Stimulated activated CD8-positive, alpha-beta memory T cell treated with anti-CD3 and anti-CD28 coated beads, Interleukin-7, amount 100 ng/mL, for 24 hours (primary cell): ENCODE measurements around the gene SNX7.

Experiments
- DNase-seq: peaks from one replicate; pipeline ENCODE4 v3.0.0-alpha.2; 2020; ENCODE audit warnings: low read depth

Gene SNX7

GRCh38 chr1:98697781-98698180, 36.3 kb downstream of the SNX7 start:
- no peak for DNase-seq

- DNase-seq = no peak
Observed at GRCh38 chr1:98698625-98699024, 37.1 kb downstream of the SNX7 start.

DNA sequence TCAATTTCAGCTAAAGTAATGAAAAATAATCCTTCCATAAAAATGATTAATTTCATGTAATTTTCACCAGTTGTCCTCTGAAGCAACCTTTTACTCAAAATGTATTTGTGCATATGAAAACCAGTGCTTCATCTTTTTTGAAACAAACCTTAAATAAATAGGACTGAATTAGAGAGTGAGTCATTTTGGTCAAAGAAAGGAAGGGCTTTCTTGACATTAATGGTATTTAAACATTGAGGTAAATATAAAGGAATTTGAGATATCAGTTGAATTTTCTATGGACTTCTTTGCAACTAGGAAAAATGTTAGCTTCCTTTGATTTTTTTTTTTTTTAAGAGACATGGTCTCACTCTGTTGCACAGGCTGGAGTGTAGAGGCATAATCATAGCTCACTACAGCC, 38.7 kb downstream of the SNX7 start:
- no peak for DNase-seq

GRCh38 chr1:98702976-98703375, 41.5 kb downstream of the SNX7 start:
- no peak for DNase-seq

DNA sequence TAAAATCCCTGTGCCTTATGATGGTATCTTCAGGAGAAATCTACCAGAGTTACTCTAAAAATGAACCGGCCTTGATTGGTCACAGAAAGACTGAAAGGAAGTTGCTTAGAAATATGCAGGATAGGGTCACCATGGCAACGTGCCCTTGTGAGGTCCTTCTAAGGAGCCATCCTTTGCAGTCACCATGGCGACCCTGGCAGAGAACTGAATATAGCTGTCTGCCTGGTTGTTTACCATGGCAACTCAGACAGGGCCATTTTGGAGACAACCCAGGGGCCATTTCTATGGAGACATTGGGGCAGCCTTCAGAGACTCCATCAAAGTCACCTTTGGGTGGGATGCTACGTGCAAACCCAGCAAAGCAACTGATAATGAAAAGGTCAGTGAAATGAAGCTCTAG, 43.0 kb downstream of the SNX7 start:
- no peak for DNase-seq

DNA sequence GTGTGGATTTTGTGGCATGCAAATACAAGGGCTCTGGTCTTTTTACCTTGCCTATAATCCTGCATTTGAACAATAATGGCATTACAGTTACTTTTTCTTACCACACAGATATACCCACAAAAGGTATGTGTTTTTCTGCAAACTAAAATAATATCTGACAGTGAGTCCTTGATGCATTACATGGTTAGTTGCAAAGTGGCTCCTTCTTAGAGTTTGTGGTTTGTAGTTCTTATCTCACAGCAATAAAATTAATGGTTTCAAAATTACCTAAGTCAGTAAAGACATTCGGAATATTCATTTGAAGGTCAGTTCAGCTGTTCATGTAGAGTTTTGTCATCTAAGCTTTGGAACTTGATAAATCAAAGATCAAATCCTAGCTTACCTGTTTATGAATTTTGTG, 43.5 kb downstream of the SNX7 start:
- no peak for DNase-seq

DNA sequence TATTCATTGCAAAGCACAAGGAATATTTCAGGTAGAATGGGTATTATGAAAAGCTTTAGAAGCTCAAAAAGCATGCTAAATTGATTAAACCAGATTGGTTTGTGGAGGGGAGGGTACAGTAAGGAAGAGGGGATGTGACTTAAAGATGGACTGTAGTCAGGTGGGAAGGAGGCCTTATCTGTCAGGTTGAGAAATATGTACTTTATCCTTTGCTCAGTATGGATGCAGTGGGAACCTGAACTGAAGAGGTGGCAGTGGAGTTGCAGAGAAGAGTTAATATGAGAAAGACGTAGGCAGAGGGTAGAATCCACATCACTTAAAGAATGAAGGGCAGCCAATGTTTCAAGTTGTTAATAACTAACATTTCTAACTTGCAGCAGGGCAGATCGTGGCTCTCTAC, 44.1 kb downstream of the SNX7 start:
- DNase-seq = no peak

- no peak for DNase-seq
Observed at GRCh38 chr1:98706173-98706843, 44.8 kb downstream of the SNX7 start.

- DNase-seq = no peak
Observed at GRCh38 chr1:98707556-98707955, 46.0 kb downstream of the SNX7 start.

GRCh38 chr1:98709906-98710305, 48.4 kb downstream of the SNX7 start:
- no peak for DNase-seq

DNA sequence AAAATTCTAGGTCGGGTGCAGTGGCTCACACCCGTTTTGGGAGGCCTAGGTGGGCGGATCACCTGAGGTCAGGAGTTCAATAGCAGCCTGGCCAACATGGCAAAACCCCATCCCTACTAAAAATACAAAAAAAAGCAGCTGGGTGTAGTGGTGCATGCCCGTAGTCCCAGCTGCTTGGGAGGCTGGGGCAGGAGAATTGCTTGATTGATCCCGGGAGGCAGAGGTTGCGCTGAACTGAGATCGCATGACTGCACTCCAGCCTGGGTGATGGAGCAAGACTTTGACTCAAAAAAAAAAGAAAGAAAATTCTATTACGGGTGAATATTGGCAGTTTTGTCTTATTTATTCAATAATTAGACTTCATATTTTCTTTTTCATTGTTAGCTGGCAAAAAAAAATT, 62.1 kb downstream of the SNX7 start:
- no peak for DNase-seq

- no peak for DNase-seq
Observed at GRCh38 chr1:98732985-98733781, 71.7 kb downstream of the SNX7 start.

DNA sequence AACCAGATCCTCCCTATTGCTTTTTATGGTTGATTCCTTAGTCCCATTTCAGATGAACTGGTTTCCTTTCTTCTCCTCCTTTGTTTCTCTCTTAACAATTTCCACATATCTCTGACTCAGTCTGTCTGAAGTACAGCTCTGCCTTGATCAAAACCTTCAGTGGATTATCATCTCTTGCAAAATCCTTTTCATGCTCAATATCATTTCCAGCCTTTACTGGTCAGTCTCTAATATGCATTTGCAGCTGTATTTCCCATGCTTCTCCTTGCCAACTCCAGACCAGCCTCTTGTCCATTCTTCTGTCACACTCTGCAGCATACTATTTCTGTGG, 72.2 kb downstream of the SNX7 start:
- no peak for DNase-seq

DNA sequence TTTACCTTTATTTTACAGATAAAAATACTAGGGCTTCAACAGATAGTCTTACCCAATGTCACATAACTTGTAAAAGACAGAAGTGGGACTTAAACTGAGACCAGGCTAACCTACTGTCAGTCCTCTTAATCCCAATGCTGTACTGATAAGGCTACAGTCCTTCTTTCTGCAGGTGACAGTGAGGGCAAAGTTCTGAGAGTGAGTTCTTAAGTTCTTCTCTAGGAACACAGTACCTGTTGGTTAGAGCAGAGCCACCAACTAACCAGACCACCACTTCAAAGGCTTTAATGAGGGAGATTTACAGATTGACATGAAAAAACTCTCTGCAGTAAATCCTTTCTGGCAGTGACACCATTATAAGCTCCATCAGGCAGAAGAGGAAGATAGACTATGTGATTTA, 74.2 kb downstream of the SNX7 start:
- DNase-seq = no peak

DNA sequence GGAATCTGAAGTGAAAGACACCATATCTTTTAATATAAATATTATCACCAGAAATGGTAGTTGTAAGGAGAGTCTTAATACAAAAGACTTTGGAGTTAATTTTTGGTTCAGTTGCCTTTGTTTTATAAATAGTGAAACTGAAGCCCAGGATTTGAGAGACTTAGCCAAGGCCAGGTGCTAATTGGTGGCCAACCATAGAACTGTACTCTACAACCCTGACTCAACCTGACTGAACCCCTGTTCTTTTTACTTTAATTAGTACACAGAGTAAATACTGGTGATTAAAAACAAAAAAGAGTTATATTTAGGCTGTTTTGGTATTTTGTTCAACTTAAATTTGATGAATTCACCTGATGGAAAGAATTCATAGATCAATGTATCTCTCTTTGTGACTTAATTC, 76.3 kb downstream of the SNX7 start:
- no peak for DNase-seq

DNA sequence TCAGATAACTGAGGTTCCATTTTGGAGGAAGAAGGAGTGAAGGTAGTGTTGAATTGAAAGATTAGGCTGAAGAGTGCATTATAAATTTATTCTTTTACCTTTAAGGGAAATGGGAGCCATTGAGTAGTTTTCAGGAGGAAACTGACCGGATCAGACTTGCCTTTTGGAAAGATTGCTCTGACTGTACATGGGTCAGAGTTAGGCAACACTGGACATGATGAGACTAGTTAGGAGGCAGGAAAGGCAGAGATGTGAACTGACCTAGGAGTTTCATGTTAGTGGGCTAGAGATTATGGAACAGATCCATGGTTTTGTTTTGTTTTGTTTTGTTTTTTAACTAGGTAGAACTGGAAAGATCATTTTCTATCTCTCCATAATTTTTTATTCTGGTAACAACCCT, 78.2 kb downstream of the SNX7 start:
- no peak for DNase-seq

DNA sequence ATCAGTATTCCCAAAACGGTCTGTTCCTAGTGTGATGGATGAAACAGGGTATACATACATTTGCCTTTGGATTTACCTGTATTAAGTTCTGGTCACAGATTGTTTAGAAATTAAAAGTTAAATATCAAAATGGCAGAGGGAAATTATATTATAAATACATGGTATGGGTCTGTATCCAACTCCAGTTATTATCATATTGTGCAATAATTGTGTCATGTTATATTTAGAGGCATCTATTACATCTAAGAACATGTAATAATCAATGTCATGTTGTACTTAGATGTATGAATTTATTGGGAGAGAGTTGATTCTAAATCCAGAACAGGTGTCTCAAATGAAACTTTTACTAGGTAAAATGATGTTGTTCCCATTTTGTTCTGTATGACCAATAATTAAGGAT, 79.6 kb downstream of the SNX7 start:
- DNase-seq = no peak

DNA sequence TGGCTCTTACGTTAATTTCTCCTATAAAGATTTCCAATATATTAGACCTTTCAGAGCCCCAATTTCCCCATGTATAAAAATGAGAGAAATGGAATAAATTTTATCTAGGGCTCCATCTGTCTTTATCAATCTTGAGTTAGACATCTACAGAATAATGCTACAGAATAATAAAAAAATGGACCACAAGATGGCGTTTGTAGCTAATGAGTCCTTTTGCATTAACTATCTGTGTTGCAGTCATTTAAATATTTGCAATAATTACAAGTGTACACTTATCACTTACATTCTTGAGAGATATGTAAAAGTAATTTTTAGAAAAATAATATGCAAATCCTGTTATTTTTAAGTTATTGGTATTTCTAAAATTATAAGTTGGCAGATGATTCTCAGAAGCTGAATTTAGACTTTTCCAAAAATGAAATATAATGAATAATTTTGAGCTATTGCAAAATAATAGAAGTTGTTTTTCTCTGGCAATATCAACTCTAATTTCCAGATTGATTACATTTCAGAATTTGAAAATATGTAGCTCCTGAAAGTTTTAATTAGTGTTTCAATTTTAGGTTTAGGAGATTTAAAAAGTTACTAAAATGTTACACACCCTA, 87.7 kb downstream of the SNX7 start:
- no peak for DNase-seq

- DNase-seq = no peak
Observed at GRCh38 chr1:98754176-98754575, 92.7 kb downstream of the SNX7 start.

GRCh38 chr1:98761219-98761865, 99.8 kb downstream of the SNX7 start:
- DNase-seq = no peak

- no peak for DNase-seq
Observed at GRCh38 chr1:98763488-98764150, 102.1 kb downstream of the SNX7 start.

DNA sequence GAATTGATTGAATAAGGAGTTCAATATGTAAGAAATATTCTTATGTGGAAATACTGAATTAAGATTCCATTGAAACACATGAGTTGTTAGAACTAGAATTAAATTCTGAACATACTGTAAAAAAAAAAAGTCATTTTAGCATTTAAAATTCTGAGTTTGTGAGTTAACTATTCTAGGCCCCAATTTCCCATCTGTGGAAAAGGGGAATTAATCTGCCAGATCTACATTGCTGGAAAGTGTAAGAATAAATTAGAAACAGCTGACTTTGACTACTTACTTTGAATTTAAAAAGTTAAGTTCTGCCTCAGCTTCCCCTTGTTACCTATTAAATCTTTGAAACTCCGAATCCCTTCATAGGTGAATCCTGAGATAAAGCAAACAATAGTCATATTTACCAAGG, 103.0 kb downstream of the SNX7 start:
- no peak for DNase-seq

DNA sequence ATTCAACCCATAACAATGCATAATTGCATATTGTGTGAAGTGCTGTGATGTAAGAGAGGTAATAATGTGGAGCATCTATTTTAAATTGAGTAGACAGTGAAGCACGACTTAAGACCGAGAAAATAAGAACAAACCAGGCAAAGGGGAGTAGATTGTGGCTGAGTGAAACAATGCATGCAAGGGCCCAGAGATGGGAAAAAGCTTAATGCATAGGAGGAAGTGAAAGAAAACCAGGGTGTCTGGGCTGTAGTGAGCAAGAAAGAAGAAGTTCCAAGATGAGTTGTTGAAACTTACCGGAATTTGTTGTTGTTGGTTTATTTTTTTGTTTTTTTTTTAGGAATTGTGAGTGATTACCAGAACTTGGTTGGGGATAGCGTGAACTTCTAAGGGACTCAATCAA, 104.7 kb downstream of the SNX7 start:
- no peak for DNase-seq
